Endometrial microvascular endothelial cells (primary cell): ENCODE measurements around the gene MED13. TPM values are rescaled to one million over a fixed set of nuclear protein-coding genes. Genes with fewer than 3 reads are reported as not detected.
"Not testable (repeated sequence)": the region's sequence is repeated elsewhere in the genome, so short reads cannot be mapped to it uniquely, and the experiment has no call there.

Experiments used
- in situ Hi-C: cut with HindIII; loops from 2 replicates; pipeline ENCODE4 v1.10.0; 2017; ENCODE audit warnings: low sequenced_read_pairs, low pct_unique_long_range_greater_than_20kb; ENCODE audit errors: inconsistent ontology term
- total RNA-seq: library from RNA; depleted of rRNA; stranded (reverse); fragments of >200 nt; gene quantifications from one replicate; pipeline ENCODE4 v1.2.3, GENCODE V29; 2015; ENCODE audit errors: inconsistent ontology term

Gene MED13
- total RNA-seq, 1 donor from 2014 or later = 21.6 TPM

GRCh38 chr17:62090021-62090824, 25.1 kb upstream of the MED13 start:
- in situ Hi-C loops = no loop called here

DNA sequence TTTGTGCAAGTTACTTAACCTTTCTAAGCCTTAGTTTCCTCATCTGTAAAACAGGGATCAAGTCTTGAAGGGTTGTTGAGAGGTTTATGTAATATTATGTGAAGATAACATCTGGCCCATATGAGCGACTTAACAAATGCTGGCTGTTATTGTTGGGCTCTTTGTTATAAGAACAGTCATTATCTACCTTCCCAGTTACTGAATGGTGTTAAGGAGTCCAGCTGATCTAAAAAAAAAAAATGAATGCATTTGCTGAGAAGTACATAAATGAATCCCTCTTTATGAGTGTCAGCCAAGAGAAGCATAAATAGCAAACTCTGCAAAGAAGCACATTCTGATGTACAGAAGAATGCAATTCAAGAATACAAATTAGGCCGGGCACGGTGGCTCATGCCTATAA, 24.3 kb upstream of the MED13 start:
- in situ Hi-C loops = no loop called here

DNA sequence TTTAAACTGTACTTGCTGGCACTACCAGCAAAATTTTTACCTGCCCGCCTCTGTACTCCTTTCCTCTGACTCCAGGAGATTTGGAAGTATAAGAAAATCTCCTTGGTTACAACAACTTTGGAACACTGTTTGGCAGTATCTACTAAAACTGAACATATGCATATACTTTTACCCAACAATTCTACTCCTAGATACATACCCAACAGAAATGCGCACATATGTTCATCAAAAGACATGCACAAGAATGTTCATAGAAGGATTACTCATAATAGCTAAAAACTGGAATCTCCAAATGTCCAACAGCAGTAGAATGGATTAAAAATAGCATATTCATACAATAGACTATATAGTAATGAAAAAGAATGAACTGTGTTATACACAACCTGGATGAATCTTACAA, 21.7 kb upstream of the MED13 start:
- in situ Hi-C loops = no loop called here

DNA sequence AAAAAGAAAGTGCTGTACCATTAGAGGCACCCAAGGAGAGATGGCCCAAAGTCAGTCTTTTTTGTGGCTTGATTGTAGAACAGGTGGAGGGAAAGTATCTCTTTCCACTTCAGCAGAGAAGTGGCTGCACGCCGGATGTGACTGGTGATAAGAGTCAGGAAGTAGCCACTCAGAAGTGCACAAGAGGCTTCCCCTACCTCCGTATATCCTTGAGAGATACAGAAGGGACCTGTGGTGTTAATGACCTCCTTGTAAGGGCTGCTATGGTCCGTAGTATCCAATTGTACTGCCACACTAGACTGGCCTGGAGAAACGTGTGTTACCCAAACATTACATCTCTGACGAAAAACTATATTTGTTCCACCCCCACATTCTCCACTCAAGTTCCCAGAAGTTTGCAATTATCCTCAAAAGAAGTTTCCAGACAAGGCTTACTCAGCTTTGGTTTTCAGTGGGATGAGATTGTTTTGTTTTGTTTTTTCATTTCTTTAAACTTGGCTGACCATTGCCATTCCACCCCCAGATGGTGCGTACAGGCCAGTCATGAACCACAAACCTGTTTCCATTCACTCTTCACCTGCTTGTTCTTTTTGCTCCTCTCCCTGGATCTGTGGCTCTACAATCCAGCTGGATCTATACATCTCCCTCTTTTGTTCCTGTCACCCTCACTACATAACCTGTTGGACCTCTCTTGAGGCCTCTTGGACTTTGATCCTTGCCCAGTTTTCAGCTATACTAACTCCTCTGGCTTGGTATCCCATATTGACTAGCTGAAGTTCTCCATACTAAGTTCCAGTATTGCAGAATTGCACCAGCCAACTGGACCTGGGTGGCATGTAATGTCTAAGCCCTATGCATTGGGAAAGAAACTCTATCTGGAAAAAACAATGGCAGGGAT, 20.7 kb upstream of the MED13 start:
- in situ Hi-C loops = no loop called here

- in situ Hi-C loops = no loop called here
Measured at GRCh38 chr17:62084585-62084984, 19.5 kb upstream of the MED13 start.

DNA sequence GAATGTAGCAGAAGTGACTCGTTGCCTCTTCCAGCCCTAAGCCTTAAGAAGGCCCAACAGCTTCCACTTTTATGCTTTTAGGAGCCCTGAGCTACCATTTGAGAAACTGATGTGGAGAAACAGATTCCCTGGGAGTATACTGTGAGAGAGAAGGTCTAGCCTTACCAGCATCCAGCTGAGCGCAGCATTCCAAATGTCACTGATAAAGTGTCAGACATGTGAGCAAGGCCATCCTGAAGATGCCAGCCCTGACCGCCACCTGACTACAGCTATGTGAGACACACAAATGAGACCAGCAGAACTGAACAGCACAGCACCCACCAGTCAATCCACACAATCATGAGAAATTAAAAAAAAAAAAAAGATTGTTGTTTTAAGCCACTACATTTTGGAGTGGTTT, 18.6 kb upstream of the MED13 start:
- in situ Hi-C loops = no loop called here

GRCh38 chr17:62080647-62081046, 15.6 kb upstream of the MED13 start:
- in situ Hi-C loops = no loop called here

DNA sequence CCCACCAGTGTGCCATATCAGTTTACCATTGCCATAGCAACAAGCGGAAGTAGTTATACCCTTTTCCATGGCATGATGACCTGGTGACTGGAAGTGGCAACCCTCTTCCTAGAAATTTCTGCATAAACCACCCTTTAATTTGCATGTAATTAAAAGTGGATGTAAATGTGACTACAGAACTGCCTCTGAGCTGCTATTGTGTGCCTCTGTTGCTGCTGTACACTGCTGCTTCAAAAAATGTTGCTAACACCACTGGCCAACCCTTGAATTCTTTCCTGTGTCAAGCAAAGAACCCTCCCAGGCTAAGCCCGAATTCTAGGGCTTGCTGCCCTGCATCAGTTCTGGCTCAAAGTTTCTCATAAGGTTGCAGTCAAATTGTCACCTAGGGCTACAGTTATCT, 12.9 kb upstream of the MED13 start:
- in situ Hi-C loops = no loop called here

DNA sequence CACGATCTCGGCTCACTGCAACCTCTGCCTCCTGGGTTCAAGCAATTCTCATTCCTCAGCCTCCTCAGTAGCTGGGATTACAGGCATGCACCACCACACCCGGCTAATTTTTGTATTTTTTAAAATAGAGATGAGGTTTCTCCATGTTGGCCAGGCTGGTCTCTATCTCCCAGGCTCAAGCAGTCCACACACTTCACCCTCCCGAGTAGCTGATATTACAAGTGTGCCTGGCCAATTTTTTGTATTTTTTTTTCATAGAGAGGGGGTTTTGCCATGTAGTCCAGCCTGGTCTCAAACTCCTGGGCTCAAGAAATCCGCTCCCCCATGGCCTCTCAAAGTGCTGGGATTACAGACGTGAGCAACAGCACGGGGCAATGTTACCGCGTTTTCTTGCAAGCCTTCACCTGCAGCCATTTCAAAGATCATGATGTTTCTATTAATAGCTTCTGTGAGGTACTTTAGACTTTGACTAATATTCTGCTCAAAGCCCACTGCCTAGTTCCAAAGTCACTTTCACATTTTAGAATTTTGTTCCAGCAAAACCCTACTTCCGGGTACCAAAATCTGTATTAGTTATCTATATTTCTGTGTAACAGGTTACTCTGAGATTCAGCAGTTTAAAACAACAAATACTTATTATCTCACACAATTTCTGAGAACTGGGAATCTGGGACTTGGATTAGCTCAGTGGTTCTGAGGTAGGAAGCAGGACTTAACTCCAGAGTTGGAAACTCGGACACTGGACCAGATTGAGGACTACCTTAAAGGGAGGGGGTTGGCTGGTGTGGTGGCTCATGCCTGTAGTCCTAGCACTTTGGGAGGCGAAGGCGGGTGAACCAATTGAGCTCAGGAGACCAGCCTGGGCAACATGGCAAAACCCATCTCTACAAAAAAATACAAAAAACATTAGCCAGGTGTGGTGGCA, 12.0 kb upstream of the MED13 start:
- in situ Hi-C loops = no loop called here

GRCh38 chr17:62075308-62075815, 10.3 kb upstream of the MED13 start:
- in situ Hi-C loops = no loop called here

GRCh38 chr17:62073993-62074392, 8.9 kb upstream of the MED13 start:
- in situ Hi-C loops = no loop called here

GRCh38 chr17:62072855-62073254, 7.8 kb upstream of the MED13 start:
- in situ Hi-C loops = not testable (repeated sequence)

DNA sequence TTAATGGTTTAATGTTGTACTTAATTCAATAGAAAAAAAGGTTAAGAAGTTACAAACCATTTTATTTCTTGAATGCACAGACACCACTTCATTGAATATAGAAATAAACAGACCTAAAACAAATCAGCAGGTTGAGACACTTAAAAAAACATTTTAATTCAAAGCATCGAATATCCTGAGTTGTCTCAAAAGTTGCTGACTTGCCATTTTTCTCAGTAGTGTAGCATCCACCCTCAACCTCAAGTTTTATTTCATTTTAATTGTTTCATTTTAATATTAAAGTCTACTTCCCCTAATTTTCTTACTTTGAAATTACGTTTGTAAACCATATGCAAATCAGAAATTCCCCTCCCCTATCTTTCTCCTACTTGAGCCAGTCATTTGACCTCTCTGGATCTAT, 5.8 kb upstream of the MED13 start:
- in situ Hi-C loops = no loop called here

- in situ Hi-C loops = no loop called here
Measured at GRCh38 chr17:62067165-62068145, 2.4 kb upstream of the MED13 start.

DNA sequence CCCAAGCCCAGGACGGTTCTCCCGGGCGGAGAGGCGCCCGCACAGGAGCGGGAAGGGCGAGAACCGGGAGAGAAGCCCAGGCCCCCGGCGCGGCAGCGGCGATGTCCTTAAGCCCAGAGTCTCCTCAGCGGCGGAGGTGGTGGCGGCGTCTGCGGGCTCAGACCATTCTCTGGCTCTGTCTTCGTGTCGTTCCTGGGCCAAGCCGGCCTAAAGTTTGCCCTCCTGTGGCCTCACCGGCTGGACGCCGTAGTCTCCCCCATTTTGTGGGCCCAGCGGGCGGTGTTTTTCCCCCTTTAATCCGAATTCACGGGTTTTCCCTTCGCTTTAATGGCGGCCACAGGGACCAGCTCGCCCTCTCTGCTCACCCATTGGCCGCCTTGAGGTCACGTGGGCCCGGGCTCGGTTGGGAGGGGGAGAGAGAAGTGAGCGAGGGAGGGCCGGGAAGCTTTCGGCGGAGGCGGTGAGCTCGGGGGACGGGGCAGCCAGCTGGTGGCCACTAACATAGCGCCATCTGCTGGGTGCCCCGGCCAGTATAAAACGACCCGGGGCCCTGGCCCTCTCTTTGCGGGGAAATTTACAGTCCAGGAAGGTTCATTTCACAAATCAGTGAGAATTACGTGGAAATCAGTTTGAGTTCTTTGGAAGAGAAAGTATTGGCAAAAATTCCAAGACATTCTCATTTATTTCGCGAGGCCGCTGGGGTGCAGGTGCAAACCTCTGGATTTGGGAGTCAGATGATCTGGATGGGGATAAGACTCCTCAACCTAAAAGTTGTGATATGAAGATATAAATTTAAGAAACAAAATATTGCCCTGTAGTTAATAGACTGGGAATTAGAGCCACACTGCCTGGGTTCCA, 762 bp upstream of the MED13 start:
- in situ Hi-C loops = no loop called here

- in situ Hi-C loops = no loop called here
Measured at GRCh38 chr17:62064029-62064790, 868 bp downstream of the MED13 start.
